WERI-Rb-1 (cell line): Measurements from ENCODE around the gene AGTRAP.

ENCODE experiments used
- DNase-seq: peaks from one replicate; pipeline ENCODE4 v3.0.0-alpha.2; 2020
- H3K27ac ChIP-seq: fragments of 250-450 bp; sonication (Bioruptor Pico); 2 replicates; pipeline ENCODE4 v1.5.1; 2020; ENCODE audit warnings: mild to moderate bottlenecking, moderate library complexity
- H3K27me3 ChIP-seq: fragments of 250-450 bp; sonication (Bioruptor Pico); 2 replicates; pipeline ENCODE4 v1.5.1; 2021; ENCODE audit warnings: mild to moderate bottlenecking, low read depth, moderate library complexity; ENCODE audit not compliant: insufficient read depth, severe bottlenecking
- H3K36me3 ChIP-seq: fragments of 250-450 bp; sonication (Bioruptor Pico); 2 replicates; pipeline ENCODE4 v1.5.1; 2020; ENCODE audit warnings: mild to moderate bottlenecking, moderate library complexity
- H3K4me3 ChIP-seq: 2 replicates; pipeline ENCODE4 v1.5.1; 2011; ENCODE audit warnings: low read depth, mild to moderate bottlenecking, control low read depth, low read length
- H3K9me3 ChIP-seq: fragments of 250-450 bp; sonication (Bioruptor Pico); 2 replicates; pipeline ENCODE4 v1.5.1; 2021; ENCODE audit warnings: mild to moderate bottlenecking, moderate library complexity; ENCODE audit not compliant: severe bottlenecking
- TF ChIP-seq, protein P1 (sequence below): IDR thresholded peaks from 2 replicates; pipeline ENCODE4 v1.5.1; 2011; ENCODE audit warnings: low read depth, mild to moderate bottlenecking, control low read depth, inconsistent platforms, low read length

AGTRAP gene

DNA sequence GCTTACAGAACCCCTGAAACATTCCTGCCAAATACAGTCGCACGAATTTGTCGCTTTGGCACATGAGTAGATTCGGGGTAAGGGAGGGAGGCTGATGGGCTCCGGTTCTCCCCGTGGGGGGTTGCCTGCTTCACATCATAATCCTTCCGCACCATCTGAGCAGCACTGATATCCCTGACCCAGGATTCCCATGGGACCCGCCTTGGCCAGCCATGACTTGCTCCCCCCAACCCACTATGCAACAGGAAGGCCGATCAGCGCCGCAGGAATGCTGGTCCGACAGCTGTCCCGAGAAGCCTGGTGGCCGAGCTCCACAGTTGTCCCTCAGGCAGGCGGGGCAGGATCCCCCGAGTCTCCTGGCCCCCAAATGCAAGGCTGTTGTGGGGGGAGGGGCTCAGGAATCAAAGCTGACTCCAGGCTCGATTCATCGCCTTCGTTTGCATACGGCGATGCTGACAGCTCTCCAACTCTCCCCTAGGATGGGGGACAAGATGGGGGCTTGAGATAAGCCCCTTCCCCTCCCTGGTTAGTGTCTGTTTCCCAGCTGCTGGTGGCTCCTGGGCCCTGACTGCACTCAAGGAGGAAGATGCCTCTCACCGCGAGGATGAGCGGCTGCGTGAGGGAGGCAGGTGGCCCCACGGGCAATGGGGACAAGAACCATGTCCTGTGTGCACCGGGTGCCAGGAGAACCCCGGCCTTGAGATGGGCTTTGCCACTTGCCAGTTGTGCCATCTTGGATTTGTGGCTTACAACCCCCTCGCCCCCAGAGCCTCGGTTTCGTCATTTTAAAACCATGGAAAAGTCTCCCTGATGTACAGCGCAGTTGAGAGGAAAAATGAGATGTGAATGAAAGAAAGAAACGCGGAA, 35.1 kb upstream of the AGTRAP start:
- H3K4me3 ChIP-seq: peak overlapping the region; percentile 24
- peak; percentile 83 for DNase-seq
- TF ChIP-seq, protein P1, sequence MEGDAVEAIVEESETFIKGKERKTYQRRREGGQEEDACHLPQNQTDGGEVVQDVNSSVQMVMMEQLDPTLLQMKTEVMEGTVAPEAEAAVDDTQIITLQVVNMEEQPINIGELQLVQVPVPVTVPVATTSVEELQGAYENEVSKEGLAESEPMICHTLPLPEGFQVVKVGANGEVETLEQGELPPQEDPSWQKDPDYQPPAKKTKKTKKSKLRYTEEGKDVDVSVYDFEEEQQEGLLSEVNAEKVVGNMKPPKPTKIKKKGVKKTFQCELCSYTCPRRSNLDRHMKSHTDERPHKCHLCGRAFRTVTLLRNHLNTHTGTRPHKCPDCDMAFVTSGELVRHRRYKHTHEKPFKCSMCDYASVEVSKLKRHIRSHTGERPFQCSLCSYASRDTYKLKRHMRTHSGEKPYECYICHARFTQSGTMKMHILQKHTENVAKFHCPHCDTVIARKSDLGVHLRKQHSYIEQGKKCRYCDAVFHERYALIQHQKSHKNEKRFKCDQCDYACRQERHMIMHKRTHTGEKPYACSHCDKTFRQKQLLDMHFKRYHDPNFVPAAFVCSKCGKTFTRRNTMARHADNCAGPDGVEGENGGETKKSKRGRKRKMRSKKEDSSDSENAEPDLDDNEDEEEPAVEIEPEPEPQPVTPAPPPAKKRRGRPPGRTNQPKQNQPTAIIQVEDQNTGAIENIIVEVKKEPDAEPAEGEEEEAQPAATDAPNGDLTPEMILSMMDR: no peak
- no peaks in the 10 kb centered on the region for H3K27me3 ChIP-seq
- no peaks in the 10 kb centered on the region for H3K36me3 ChIP-seq
- peak overlapping the region; percentile 46 for H3K27ac ChIP-seq
- H3K9me3 ChIP-seq: no peaks in the 10 kb centered on the region

DNA sequence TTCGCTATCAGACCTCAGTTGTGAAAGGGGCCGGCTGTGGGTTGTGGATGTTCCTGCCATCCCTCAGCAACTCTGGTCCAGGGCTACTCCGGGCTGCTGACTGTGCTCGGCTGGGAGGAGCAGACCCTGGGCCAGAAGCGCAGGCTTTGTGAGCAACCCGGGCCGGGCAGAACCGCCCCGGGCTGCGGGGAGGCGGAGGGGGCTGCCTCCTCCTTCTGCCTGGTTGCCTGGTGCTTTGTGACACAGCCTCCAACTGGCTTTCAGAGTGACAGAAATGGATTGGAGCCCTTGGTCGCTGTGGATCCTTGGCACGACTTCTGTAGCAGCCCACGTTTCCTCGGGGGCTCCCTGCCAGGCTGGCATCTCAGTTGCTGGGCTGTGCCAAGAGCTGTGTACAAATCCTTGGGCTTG, 34.4 kb upstream of the AGTRAP start:
- H3K4me3 ChIP-seq: no peak overlapping the region
- no peaks in the 10 kb centered on the region for H3K9me3 ChIP-seq
- H3K27ac ChIP-seq: no peak overlapping the region
- TF ChIP-seq, protein P1: no peak
- no peaks in the 10 kb centered on the region for H3K27me3 ChIP-seq
- no peak for DNase-seq
- no peaks in the 10 kb centered on the region for H3K36me3 ChIP-seq

DNA sequence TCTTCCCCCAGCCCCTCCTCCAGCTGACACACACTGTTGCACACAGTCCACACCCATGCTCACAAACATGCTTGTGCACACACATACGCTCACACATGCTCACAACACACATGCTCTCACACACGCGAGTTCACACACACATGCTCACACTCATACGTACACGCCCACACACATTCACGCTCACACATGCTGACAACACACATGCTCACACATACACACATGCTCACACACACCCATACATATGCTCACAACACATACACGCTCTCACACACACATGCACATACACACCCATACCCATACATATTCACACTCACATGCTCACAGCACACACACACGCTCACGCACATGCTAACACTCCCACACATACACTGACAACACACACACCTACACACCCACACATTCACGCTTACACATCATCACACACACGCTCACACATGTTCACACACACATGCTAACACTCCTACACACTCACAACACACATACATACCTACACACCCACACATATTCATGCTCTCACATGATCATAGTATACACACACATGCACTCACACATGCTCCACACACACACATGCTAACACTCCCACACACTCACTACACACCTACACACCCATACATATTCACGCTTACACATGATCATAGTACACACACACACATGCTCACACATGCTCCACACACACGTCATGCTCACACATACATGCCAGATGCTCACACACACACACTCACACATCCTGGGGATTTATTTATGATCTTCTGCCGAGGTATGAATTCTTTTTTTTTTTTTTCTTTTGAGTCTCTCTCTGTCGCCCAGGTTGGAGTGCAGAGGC, 33.7 kb upstream of the AGTRAP start:
- no peak for DNase-seq
- TF ChIP-seq, protein P1: no peak
- H3K4me3 ChIP-seq: no peak overlapping the region
- no peak overlapping the region for H3K27ac ChIP-seq
- no peaks in the 10 kb centered on the region for H3K27me3 ChIP-seq
- no peaks in the 10 kb centered on the region for H3K9me3 ChIP-seq
- peaks cover 2% of the 10 kb centered on the region; the same call in 1 of the 2 replicates for H3K36me3 ChIP-seq

DNA sequence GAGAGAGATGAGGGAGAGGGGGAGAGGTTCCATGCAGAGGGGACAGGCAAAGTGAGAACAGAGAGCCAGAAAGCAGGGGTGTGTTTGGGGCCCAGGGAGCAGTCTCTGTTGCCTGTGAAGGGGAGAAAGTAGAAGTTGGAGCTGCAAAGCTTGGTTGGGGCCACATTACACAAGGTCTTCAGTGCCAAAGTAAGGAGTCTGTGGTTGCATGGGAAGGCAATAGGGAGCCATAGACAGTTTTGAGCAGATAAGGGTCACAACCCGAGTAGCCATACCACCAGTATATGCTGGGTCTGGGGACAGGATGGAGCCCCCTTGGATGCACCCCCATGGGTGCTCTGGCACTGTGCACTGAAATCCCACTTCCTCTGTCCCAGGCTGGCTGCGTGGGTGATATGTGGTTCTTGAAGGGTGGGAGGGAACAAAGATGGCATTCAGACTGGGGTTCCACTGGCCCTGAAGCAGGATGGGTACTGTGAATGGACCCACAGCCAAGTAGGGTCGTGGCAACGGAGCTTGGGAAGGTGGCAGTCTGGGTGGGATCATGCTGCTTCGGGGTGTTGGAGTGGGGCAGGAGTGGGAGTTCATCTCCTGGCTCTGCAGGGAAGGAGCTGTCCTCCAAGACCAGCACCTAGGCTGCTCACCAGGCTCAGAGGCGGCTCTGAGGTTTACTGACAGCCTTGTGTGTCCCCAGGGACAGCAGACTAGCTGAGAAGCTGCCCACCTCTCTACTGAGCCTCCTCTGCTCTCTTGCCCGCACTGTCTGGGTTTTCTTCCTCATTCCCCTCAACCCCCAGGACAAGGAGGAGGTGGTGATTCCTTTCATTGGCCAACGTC, 32.4 kb upstream of the AGTRAP start:
- H3K27ac ChIP-seq: no peak overlapping the region
- no peak overlapping the region for H3K4me3 ChIP-seq
- TF ChIP-seq, protein P1: no peak
- H3K36me3 ChIP-seq: peaks cover 10% of the 10 kb centered on the region
- DNase-seq: no peak
- H3K9me3 ChIP-seq: no peaks in the 10 kb centered on the region
- H3K27me3 ChIP-seq: no peaks in the 10 kb centered on the region

DNA sequence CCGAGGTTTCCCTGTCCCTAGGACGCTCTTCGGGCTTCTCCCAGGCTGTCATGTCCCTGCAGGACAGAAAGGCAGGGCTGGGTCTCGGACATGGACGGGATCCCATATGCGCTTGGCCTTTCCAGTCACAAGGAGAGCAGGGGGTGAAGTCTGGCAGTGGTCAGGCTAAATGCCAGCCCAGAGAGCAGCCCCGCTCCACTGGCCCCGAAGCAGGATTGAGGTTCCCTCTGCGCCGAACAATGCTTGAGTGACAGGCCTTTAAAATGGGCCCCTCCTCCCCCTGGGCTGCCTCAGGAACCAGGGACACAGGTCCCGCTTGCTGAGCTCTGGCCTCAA, 31.8 kb upstream of the AGTRAP start:
- no peak overlapping the region for H3K4me3 ChIP-seq
- DNase-seq: no peak

More for the DNA sequence above, 31.8 kb upstream of the AGTRAP start:
- Histone ChIP-seq H3K36me3 (peaks cover 13% of the 10 kb centered on the region), H3K9me3 (no peaks in the 10 kb centered on the region), H3K27me3 (no peaks in the 10 kb centered on the region), H3K27ac (no peak overlapping the region)
- TF ChIP-seq, protein P1: no peak
